ENCODE measurements around the gene DYRK1B. TPM values are rescaled to one million over a fixed set of nuclear protein-coding genes. Genes with fewer than 3 reads are reported as not detected.

The DYRK1B gene
- total RNA-seq, 1 donor from 2014 or later: 15.5 TPM

- no peak for TF ChIP-seq CTCF (conservative IDR thresholded peaks at IDR 0.05; ENCODE audit: low read depth, low read length)
- DNase-seq (ENCODE audit: low read depth): no peak
- no peak overlapping the region for H3K4me3 ChIP-seq (ENCODE audit: low read depth, low read length)
Measured at GRCh38 chr19:39829702-39830275, 4.2 kb downstream of the DYRK1B start.

- no peak for DNase-seq (ENCODE audit: low read depth)
- no peak for TF ChIP-seq CTCF (conservative IDR thresholded peaks at IDR 0.05; ENCODE audit: low read depth, low read length)
Measured at GRCh38 chr19:39828654-39829032, 5.3 kb downstream of the DYRK1B start.

DNA sequence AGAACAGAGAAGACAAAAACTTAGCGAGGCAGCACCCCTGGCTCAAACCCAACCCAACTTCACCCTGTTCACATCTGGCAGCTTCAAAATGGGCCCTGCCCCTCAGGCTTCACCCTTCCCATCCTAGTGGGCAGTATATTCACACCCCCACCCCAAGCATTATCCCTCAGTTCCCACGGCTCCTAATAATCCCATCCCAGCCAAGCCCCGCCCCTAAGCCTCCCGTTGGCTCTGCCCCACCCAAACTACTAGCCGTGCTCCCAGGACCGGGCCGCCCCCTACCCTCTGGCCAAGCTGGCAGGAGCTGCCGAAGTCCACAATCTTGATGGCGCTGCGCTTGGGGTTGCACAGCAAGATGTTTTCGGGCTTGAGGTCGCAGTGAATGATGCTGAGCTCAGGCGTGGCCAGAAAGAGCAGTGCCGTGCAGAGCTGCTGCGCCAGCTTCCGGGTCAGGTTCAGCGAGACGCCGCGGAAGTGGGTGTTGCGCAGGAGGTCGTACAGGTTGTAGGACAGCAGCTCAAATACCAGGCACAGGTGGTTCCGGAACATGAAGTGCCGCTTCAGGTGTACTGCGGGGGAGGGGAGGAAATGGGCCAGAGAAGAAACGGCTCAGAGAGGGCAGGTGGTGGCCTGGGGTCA is 5.8 kb downstream of the DYRK1B start:
- no peak for DNase-seq (ENCODE audit: low read depth)
- TF ChIP-seq CTCF (conservative IDR thresholded peaks at IDR 0.05; ENCODE audit: low read depth, low read length): no peak
- no peak overlapping the region for H3K4me3 ChIP-seq (ENCODE audit: low read depth, low read length)

More at GRCh38 chr19:39828654-39829032, 5.3 kb downstream of the DYRK1B start:
- H3K4me3 ChIP-seq (ENCODE audit: low read depth, low read length): no peak overlapping the region

DNA sequence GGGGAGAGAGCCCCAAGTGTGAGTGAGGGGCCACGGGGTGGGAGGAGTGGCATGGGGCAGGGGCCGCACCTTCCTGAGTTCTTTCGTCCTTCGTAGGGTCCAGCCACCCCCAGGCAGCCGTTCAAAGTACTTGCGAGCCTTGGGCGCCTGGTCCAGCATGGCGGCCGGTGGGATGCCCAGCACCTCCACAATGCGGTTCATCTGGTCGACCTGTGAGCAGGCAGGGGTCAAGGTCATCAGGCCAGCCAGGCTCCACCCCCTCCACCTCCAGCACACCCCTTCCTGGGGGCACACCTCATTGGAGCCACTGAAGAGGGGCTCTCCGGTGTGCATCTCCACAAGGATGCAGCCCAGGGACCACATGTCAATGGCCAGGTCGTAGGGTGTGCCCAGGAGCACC is 6.7 kb downstream of the DYRK1B start:
- no peak for TF ChIP-seq CTCF (conservative IDR thresholded peaks at IDR 0.05; ENCODE audit: low read depth, low read length)
- DNase-seq (ENCODE audit: low read depth): no peak
- H3K4me3 ChIP-seq (ENCODE audit: low read depth, low read length): no peak overlapping the region

DNA sequence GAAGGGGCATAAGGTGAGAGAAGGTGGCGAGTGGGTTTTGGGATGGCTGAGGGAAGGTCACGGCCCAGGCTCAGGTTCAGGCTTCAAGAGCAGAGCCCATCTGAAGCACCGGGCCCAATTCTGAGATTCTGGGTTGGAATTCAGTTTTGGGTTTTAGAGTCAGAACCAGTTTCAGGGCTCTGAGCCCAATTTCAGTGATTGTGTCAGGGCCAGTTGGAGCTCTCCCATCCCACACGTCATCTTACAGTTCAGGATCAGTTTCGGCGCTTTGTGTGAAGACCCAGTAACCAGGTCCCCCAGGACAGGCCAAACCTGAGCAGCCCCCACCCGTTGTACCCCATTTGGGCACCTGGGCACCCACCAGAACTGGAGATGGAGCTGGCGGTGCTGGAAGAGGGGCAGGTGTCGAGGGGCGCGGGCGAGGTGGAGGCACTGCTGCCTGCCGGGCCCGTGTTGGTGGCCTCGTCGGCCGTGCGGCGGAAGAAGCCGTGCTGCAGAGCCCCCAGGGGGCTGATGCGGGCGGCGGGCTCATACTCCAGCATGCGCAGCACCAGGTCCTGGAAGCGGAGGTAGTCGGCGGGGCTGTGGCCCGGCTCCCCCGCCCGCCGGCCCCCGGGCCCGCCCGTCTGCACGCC is 7.5 kb downstream of the DYRK1B start:
- no peak for TF ChIP-seq CTCF (conservative IDR thresholded peaks at IDR 0.05; ENCODE audit: low read depth, low read length)
- no peak for DNase-seq (ENCODE audit: low read depth)
- H3K4me3 ChIP-seq (ENCODE audit: low read depth, low read length): no peak overlapping the region

DNA sequence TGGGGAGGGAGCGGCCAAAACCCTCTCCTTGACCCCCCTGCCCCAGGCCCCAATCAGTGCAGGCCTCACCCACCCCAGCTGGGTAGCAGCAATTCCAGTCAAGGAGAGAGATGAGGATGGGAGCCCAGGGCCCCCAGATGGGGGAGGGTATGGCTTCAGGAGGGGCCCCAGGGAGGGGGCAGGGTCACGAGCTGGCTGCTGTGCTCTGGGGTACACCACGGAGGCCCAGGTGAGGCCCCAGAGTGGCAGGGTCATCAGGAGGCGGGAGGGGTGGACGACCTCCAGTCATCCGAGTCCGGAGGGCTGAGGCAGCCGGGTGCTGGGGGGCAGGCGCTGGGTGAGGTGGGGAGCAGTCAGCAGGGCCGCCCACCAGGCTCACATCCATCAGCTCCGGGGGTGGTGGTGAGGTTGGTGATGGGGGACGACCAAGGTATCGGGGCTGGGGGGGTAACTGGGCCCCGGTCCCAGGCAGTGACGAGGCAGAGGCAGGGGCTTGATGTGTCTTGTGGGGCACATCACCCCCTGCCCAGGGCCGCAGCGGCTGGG is 8.4 kb downstream of the DYRK1B start:
- H3K4me3 ChIP-seq (ENCODE audit: low read depth, low read length): no peak overlapping the region
- DNase-seq (ENCODE audit: low read depth): no peak
- TF ChIP-seq CTCF (conservative IDR thresholded peaks at IDR 0.05; ENCODE audit: low read depth, low read length): no peak
